GDM1 (cell line): Measurements from ENCODE around the gene SCN7A.
"Not testable (repeated sequence)": the region's sequence is repeated elsewhere in the genome, so short reads cannot be mapped to it uniquely, and the experiment has no call there.

Experiments used
- DNase-seq: peaks from one replicate; lab custom pipeline; 2025; lab: John Stamatoyannopoulos, UW

Gene SCN7A

DNA sequence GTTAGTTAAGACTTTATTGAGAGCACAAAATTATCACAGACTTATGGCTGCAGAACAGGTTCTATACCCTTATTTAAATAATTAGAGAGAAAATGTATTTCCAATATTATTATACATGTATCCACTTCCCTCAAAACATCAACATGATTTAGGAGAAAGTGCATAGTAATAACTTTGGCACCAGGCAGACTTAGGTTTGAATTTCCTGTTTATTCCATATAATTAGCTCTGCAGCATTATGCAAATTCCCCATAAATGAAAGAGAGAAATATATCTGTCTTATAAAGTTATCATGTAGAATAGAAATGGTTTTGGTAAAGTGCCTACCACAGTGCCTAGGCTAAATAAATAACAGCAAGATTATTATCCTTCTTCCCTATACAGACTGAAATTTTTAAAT, 133.6 kb downstream of the SCN7A start:
- no peak for DNase-seq

DNA sequence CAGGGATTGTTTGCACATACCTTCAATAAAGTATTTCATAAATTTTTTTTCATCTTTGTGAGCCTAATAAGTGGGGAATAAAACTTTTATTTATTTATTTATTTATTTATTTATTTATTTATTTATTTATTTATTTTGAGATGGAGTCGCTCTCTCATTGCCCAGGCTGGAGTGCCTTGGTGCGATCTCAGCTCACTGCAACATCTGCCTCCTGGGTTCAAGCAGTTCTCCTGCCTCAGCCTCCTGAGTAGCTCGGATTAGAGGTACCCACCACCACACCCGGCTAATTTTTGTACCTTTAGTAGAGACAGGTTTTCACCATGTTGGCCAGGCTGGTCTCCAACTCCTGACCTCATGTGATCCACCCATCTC, 136.1 kb downstream of the SCN7A start:
- DNase-seq = not testable (repeated sequence)

DNA sequence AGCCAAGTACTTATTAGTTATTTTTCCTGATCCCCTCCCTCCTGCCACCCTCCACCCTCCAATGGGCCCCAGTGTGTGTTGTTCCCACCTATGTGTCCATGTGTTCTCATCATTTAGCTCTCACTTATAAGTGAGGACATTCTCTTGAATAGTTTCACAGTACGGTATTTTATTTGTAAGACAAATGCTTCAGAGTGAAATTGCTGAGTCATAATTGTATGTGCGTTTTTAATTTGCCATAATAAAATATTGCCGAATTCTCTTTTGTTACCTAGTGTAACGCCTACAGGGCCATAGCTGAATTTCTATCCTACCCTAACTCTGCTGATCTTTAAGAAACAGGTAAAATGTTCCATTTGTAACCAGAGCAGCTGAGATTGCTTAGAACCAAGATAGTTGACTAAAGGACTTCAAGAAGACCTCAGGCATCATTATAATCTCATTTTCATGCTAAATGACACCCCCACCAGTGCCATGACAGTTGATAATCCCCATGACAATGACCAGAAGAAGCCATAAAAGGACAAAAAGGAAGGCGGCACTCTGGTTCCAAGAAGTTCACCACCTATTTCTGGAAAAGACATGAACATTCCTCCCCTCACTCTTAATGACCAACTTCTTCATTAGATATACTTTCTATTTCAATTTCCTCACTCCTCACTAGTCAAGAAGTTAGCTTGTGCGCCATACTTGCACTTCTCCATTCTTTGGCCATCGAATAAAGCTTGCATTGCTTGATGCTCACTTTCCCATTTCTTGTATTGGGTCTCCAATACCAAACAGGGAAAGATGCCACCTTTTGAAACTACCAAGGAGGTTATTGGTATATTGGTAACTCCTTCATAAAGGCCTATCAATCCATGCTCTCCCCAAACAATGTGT, 136.7 kb downstream of the SCN7A start:
- DNase-seq = no peak
